GM19455 (cell line): ENCODE data around the gene PKDREJ.
"Not testable (repeated sequence)": the region's sequence is repeated elsewhere in the genome, so short reads cannot be mapped to it uniquely, and the experiment has no call there.

Experiments used
- ATAC-seq: cut with Tn5 transposase; IDR thresholded peaks from one replicate; pipeline ENCODE4 v1.9.1; 2021; ENCODE audit not compliant: unreplicated experiment

The PKDREJ gene

GRCh38 chr22:46263216-46263590, at the start of gene PKDREJ:
TSS of gene PKDREJ (minus strand) at chr22:46263343. CDS start at chr22:46263322, 21 bp downstream.
- no peak for ATAC-seq

- not testable (repeated sequence) for ATAC-seq
Observed at GRCh38 chr22:46312848-46313247, 49.7 kb upstream of the PKDREJ start.

GRCh38 chr22:46312056-46312455, 48.9 kb upstream of the PKDREJ start:
- ATAC-seq = no peak

GRCh38 chr22:46309526-46310085, 46.5 kb upstream of the PKDREJ start:
- ATAC-seq = no peak

- ATAC-seq = no peak
Observed at GRCh38 chr22:46308283-46308988, 45.3 kb upstream of the PKDREJ start.

- no peak for ATAC-seq
Observed at GRCh38 chr22:46303347-46303965, 40.3 kb upstream of the PKDREJ start.

- ATAC-seq = no peak
Observed at GRCh38 chr22:46300491-46300890, 37.3 kb upstream of the PKDREJ start.

- ATAC-seq = no peak
Observed at GRCh38 chr22:46299101-46299500, 36.0 kb upstream of the PKDREJ start.

GRCh38 chr22:46297151-46297812, 34.1 kb upstream of the PKDREJ start:
- ATAC-seq = peak; percentile 21

GRCh38 chr22:46296257-46297150, 33.4 kb upstream of the PKDREJ start, which contains the start of gene GTSE1:
TSS of gene GTSE1 (plus strand) at chr22:46296870. CDS start at chr22:46297401, 531 bp downstream.
- ATAC-seq = peak; percentile 89

GRCh38 chr22:46295277-46295971, 32.3 kb upstream of the PKDREJ start:
- ATAC-seq = no peak

GRCh38 chr22:46294784-46295183, 31.6 kb upstream of the PKDREJ start:
- no peak for ATAC-seq

GRCh38 chr22:46293577-46294260, 30.6 kb upstream of the PKDREJ start:
- ATAC-seq = no peak

GRCh38 chr22:46292732-46293131, 29.6 kb upstream of the PKDREJ start:
- ATAC-seq = no peak

GRCh38 chr22:46292173-46292572, 29.0 kb upstream of the PKDREJ start:
- ATAC-seq = no peak

- no peak for ATAC-seq
Observed at GRCh38 chr22:46290843-46291785, 28.0 kb upstream of the PKDREJ start.

- ATAC-seq = no peak
Observed at GRCh38 chr22:46290121-46290842, 27.1 kb upstream of the PKDREJ start.
